Measurements from ENCODE around the gene EML4. TPM values are rescaled to one million over a fixed set of nuclear protein-coding genes. Genes with fewer than 3 reads are reported as not detected.

Gene EML4
- polyA plus RNA-seq, 1 experiment: 19.1 TPM

DNA sequence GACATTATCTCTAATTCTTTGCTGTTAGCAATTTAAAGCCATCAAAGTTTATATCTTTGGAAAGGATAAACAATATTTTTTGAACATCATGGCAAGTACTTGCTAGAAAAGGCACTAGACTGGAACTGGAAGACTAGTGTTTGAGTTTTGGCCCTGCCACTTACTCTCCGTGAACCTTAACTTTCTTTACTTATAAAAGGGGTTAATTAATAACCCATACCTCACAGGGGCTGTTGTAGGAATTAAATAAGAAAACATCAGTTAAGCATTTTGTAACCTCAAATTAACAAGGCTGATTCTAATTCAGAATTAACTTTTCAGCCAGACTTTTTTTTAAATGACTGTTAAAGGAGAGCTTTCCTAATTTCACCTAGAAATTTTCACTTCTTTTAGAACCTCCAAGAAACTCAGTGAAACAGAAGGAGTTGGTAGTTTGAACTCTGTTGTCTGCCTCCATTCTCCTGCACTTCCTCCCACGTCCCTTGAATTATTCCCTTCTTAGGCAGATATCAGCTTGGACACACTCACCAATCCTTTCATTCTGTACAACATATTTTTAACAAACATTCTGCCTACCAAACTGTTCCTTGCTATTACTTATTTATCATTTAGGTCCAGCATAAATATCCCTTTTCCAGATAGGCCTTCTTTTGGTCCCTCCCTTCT lies 112.4 kb downstream of the EML4 start:
- DNase-seq (ENCODE audit: low read depth): no peak
- ChIA-PET POLR2A (no interaction called here), CTCF (interaction anchor here (0.8 kb wide), 1 partner anchor 184 kb away, joined by 3 read pairs; no protein-coding TSS in a partner anchor)

DNA sequence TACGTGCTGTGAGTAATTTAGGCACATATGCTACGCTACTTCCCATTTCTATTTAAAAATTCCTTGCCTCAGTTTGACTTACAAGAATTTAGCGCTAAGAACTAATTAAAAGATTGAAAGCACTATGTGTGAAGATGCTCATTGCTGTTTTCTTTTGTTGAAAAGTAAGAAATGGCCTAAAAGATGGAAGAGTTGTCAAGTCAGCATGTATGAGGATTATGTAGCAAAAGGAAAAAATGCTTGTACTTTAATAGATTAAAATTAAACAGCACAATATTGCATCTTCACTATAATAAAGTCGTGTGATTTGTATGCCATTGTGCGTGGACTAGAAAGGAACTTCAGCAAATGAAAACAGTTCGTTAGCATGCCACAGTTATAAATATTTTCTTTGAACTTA lies 114.9 kb downstream of the EML4 start:
- TF ChIP-seq, protein P1, sequence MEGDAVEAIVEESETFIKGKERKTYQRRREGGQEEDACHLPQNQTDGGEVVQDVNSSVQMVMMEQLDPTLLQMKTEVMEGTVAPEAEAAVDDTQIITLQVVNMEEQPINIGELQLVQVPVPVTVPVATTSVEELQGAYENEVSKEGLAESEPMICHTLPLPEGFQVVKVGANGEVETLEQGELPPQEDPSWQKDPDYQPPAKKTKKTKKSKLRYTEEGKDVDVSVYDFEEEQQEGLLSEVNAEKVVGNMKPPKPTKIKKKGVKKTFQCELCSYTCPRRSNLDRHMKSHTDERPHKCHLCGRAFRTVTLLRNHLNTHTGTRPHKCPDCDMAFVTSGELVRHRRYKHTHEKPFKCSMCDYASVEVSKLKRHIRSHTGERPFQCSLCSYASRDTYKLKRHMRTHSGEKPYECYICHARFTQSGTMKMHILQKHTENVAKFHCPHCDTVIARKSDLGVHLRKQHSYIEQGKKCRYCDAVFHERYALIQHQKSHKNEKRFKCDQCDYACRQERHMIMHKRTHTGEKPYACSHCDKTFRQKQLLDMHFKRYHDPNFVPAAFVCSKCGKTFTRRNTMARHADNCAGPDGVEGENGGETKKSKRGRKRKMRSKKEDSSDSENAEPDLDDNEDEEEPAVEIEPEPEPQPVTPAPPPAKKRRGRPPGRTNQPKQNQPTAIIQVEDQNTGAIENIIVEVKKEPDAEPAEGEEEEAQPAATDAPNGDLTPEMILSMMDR (IDR thresholded peaks at IDR 0.05; ENCODE audit: insufficient read depth, low read depth, low read length): no peak
- no peak for DNase-seq (ENCODE audit: low read depth)
- no peaks in the 10 kb centered on the region for H3K27me3 ChIP-seq (ENCODE audit: control insufficient read depth, insufficient read depth, low read length)
- no peak overlapping the region for H3K4me3 ChIP-seq (ENCODE audit: low read depth, low read length)
- ChIA-PET POLR2A (no interaction called here), CTCF (no interaction called here)
- H3K36me3 ChIP-seq (ENCODE audit: control insufficient read depth, insufficient read depth, low read length): no peaks in the 10 kb centered on the region

More for the DNA sequence above, 112.4 kb downstream of the EML4 start:
- Histone ChIP-seq H3K36me3 (ENCODE audit: control insufficient read depth, insufficient read depth, low read length) (no peaks in the 10 kb centered on the region), H3K4me3 (ENCODE audit: low read depth, low read length) (no peak overlapping the region), H3K27me3 (ENCODE audit: control insufficient read depth, insufficient read depth, low read length) (no peaks in the 10 kb centered on the region)
- TF ChIP-seq, protein P1 (IDR thresholded peaks at IDR 0.05; ENCODE audit: insufficient read depth, low read depth, low read length): no peak

DNA sequence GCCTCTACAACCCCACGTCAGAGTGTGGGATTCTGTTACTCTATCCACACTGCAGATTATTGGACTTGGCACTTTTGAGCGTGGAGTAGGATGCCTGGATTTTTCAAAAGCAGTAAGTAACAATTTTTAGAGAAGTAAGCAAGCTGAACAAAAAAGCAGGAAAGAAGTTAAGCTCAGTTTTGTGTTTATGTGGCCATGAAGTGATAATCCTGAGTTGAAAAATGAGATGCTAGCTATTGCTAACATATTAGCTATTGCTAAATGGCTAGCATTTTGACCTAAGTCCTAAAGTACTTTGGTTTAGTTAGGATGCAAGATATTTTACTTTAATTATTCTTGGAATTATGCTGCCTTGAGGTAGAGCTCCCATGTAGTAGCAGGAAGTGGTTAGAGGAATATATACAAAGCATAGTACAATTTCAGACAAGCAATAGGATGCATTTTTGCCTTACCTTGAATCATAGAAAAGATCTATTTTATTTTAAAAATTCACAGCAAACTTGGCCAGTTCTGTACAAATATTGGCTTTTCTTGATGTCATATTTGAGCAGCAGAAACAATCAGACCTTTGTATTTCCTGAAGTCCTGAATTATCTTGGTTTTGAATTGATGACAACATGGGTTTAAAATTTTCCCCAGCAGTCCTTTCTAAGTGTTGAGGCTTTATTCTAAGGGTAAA lies 117.3 kb downstream of the EML4 start:
- Histone ChIP-seq H3K36me3 (ENCODE audit: control insufficient read depth, insufficient read depth, low read length) (no peaks in the 10 kb centered on the region), H3K4me3 (ENCODE audit: low read depth, low read length) (no peak overlapping the region), H3K27me3 (ENCODE audit: control insufficient read depth, insufficient read depth, low read length) (no peaks in the 10 kb centered on the region)
- POLR2A ChIA-PET: no interaction called here
- TF ChIP-seq, protein P1 (IDR thresholded peaks at IDR 0.05; ENCODE audit: insufficient read depth, low read depth, low read length): no peak
- CTCF ChIA-PET: no interaction called here
- no peak for DNase-seq (ENCODE audit: low read depth)

DNA sequence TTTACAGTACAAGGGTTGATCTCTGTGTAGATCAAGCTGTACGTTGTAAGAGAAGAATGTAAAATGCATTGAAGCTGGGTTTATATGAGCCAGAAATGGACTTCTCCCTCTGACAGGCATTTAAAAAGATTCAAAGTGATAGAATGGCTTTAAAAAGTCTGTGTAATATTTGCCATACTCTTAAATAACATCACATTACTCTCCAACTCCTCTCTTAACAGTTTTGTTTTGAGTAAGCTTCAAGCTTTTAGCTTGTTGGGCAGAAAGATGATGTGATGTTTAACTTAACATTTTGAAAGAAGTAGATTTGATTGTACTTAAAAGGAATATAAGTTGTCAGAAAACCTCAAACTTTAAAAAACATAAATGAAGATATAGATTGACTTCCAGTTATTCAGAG lies 119.7 kb downstream of the EML4 start:
- POLR2A ChIA-PET: no interaction called here
- Histone ChIP-seq H3K4me3 (ENCODE audit: low read depth, low read length) (no peak overlapping the region), H3K36me3 (ENCODE audit: control insufficient read depth, insufficient read depth, low read length) (no peaks in the 10 kb centered on the region), H3K27me3 (ENCODE audit: control insufficient read depth, insufficient read depth, low read length) (no peaks in the 10 kb centered on the region)
- no peak for DNase-seq (ENCODE audit: low read depth)
- CTCF ChIA-PET: no interaction called here
- TF ChIP-seq, protein P1 (IDR thresholded peaks at IDR 0.05; ENCODE audit: insufficient read depth, low read depth, low read length): no peak

DNA sequence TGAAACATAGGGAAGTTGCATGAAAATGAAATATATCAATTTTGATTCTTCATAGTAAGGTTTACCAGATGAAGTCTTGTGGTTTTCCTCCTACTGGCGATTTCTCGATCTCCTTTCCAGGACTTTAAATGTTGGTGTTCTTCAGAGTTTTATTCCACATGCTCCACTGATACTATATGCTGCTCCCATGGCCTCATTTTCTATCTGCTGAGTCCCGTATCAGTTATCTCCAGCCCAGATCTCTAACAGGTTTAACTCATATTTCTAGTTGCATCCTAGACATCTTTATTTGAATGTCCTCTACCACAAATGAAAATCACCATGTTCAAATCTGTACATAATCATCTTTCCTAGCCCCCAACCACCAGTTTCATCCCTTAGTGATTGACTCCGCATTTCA lies 120.1 kb downstream of the EML4 start:
- POLR2A ChIA-PET: no interaction called here

More for the DNA sequence above, 120.1 kb downstream of the EML4 start:
- H3K4me3 ChIP-seq (ENCODE audit: low read depth, low read length): no peak overlapping the region
- CTCF ChIA-PET: no interaction called here
- TF ChIP-seq, protein P1 (IDR thresholded peaks at IDR 0.05; ENCODE audit: insufficient read depth, low read depth, low read length): no peak
- DNase-seq (ENCODE audit: low read depth): no peak
- no peaks in the 10 kb centered on the region for H3K36me3 ChIP-seq (ENCODE audit: control insufficient read depth, insufficient read depth, low read length)
- no peaks in the 10 kb centered on the region for H3K27me3 ChIP-seq (ENCODE audit: control insufficient read depth, insufficient read depth, low read length)

Data from BJ (cell line).